Endodermal cell (in vitro differentiated cells): ENCODE measurements around the gene RAP2B. TPM values are rescaled to one million over a fixed set of nuclear protein-coding genes. Genes with fewer than 3 reads are reported as not detected.

Experiments
- DNase-seq: peaks from one replicate; pipeline ENCODE4 v3.0.0-alpha.2; 2017
- H3K27ac ChIP-seq: 2 replicates; pipeline ENCODE4 v1.5.1; 2013; ENCODE audit warnings: mild to moderate bottlenecking, low read depth, low read length, moderate library complexity
- H3K27me3 ChIP-seq: 2 replicates; pipeline ENCODE4 v1.6.1; 2013; ENCODE audit warnings: mild to moderate bottlenecking, low read length, moderate library complexity; ENCODE audit not compliant: insufficient read depth, control insufficient read depth, poor library complexity, severe bottlenecking
- H3K36me3 ChIP-seq: 2 replicates; pipeline ENCODE4 v1.7.0; 2013; ENCODE audit warnings: mild to moderate bottlenecking, low read length, moderate library complexity; ENCODE audit not compliant: control insufficient read depth, insufficient read depth
- H3K4me1 ChIP-seq: one replicate; pipeline ENCODE4 v1.7.0; 2013; ENCODE audit warnings: low read length; ENCODE audit not compliant: control insufficient read depth, insufficient read depth
- H3K4me3 ChIP-seq: 2 replicates; pipeline ENCODE4 v1.5.1; 2013; ENCODE audit warnings: mild to moderate bottlenecking, low read length, moderate library complexity
- H3K9ac ChIP-seq: 2 replicates; pipeline ENCODE4 v1.6.1; 2013; ENCODE audit warnings: mild to moderate bottlenecking, low read length, moderate library complexity; ENCODE audit not compliant: poor library complexity, severe bottlenecking; ENCODE audit errors: extremely low read depth
- H3K9me3 ChIP-seq: 2 replicates; pipeline ENCODE4 v1.6.1; 2013; ENCODE audit warnings: mild to moderate bottlenecking, low read length, moderate library complexity; ENCODE audit not compliant: control insufficient read depth
- H3K27ac Mint-ChIP-seq: 2 replicates; pipeline ENCODE4 v1.8.0; 2020; ENCODE audit warnings: mixed read lengths
- H3K27me3 Mint-ChIP-seq: 2 replicates; pipeline ENCODE4 v1.8.0; 2021; ENCODE audit warnings: mild to moderate bottlenecking, mixed read lengths; ENCODE audit not compliant: insufficient read depth
- H3K36me3 Mint-ChIP-seq: 2 replicates; pipeline ENCODE4 v1.8.0; 2020; ENCODE audit warnings: low read depth, mixed read lengths
- H3K4me1 Mint-ChIP-seq: 2 replicates; pipeline ENCODE4 v1.8.0; 2020; ENCODE audit warnings: mixed read lengths
- H3K4me3 Mint-ChIP-seq: 2 replicates; pipeline ENCODE4 v1.8.0; 2020; ENCODE audit warnings: mild to moderate bottlenecking, moderate library complexity, mixed read lengths
- H3K9me3 Mint-ChIP-seq: 2 replicates; pipeline ENCODE4 v1.8.0; 2020; ENCODE audit warnings: mild to moderate bottlenecking, mixed read lengths
- WGBS, 2 experiments: methylation state at CpG; one replicate each; pipeline versions ENCODE4 v1.1.5 to v1.1.7; 2013; ENCODE audit warnings: missing lambda C conversion rate in 2 of 2, mixed read lengths in 1 of 2; ENCODE audit not compliant: insufficient coverage in 1 of 2, insufficient read length in 1 of 2; 5-methylcytosine and 5-hydroxymethylcytosine counted together
- total RNA-seq, 2 donors: library from RNA; stranded (reverse); fragmentation: NEBNext Ultra II Directional in 1 of 2; extraction: Animal tissue kit (Norgen Biotek cat#: 25700) in 1 of 2; gene quantifications; 2 replicates in 1 of 2; 3 replicates in 1 of 2; pipeline ENCODE4 v1.2.1, GENCODE V29; 2021
- TF ChIP-seq, protein P1 (sequence below): fragments of 200-600 bp; sonication (generic); conservative IDR thresholded peaks from 2 replicates; pipeline ENCODE4 v1.5.0; 2021; ENCODE audit warnings: antibody characterized with exemption, mild to moderate bottlenecking

The RAP2B gene
- total RNA-seq, 2 donors from 2014 or later: 24.7 to 27.3 TPM

DNA sequence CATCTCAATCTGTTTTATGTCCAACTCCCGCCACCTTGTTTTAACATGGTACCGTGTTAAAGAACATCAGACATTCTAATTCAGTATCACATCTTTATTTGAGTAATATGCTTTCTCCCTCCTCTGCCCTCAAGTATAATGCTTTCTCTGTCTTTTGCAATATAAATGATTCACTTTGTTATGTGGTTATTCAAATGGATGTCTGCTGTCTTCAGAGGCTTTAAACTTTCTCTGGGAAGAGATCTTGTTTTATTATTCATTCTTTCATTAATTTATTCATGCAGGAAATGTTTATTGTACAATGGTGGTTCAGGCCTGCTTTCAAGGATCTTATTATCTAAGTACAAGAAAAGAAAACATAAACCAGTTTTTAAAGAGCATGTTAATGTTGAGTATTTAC lies 57.1 kb downstream of the RAP2B start:
- Mint-ChIP-seq H3K27ac (no peak overlapping the region), H3K4me1 (peaks cover 17% of the 10 kb centered on the region), H3K4me3 (no peak overlapping the region), H3K27me3 (no peaks in the 10 kb centered on the region), H3K9me3 (peaks cover under 1% of the 10 kb centered on the region), H3K36me3 (no peaks in the 10 kb centered on the region)
- 89 to 100% methylated on average over 1 to 2 of the region's 2 CpGs for WGBS, 2 experiments
- Histone ChIP-seq H3K27me3 (no peaks in the 10 kb centered on the region), H3K4me1 (no peaks in the 10 kb centered on the region), H3K4me3 (no peak overlapping the region), H3K36me3 (no peaks in the 10 kb centered on the region), H3K27ac (no peak overlapping the region), H3K9ac (no peak overlapping the region), H3K9me3 (peaks cover under 1% of the 10 kb centered on the region)
- DNase-seq: no peak
- TF ChIP-seq, protein P1, sequence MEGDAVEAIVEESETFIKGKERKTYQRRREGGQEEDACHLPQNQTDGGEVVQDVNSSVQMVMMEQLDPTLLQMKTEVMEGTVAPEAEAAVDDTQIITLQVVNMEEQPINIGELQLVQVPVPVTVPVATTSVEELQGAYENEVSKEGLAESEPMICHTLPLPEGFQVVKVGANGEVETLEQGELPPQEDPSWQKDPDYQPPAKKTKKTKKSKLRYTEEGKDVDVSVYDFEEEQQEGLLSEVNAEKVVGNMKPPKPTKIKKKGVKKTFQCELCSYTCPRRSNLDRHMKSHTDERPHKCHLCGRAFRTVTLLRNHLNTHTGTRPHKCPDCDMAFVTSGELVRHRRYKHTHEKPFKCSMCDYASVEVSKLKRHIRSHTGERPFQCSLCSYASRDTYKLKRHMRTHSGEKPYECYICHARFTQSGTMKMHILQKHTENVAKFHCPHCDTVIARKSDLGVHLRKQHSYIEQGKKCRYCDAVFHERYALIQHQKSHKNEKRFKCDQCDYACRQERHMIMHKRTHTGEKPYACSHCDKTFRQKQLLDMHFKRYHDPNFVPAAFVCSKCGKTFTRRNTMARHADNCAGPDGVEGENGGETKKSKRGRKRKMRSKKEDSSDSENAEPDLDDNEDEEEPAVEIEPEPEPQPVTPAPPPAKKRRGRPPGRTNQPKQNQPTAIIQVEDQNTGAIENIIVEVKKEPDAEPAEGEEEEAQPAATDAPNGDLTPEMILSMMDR: no peak
